Esophagus squamous epithelium (tissue), 5 donors: ENCODE measurements around the gene ULK4. TPM values are rescaled to one million over a fixed set of nuclear protein-coding genes. Genes with fewer than 3 reads are reported as not detected.

Source experiments
- DNase-seq: peaks from one replicate; lab custom pipeline; 2025; lab: John Stamatoyannopoulos, UW
- H3K27ac ChIP-seq, 4 donors: fragments of 200-600 bp; sonication (generic); one replicate each; pipeline ENCODE4 v1.5.1; 2016 to 2019; ENCODE audit warnings: mild to moderate bottlenecking in 1 of 4
- H3K27me3 ChIP-seq, 4 donors: fragments of 200-600 bp; sonication (generic); 1 replicate in 3 of 4; 2 replicates in 1 of 4; pipeline versions ENCODE4 v1.5.1 to v1.6.0; 2017 to 2021; ENCODE audit warnings: antibody characterized with exemption in 1 of 4
- H3K36me3 ChIP-seq, 3 donors: fragments of 200-600 bp; sonication (generic); one replicate each; pipeline ENCODE4 v1.5.1; 2016 to 2019
- H3K4me1 ChIP-seq, 3 donors: fragments of 200-600 bp; sonication (generic); one replicate each; pipeline ENCODE4 v1.5.1; 2017 to 2019
- H3K4me3 ChIP-seq, 4 donors: fragments of 200-600 bp; sonication (generic); 1 replicate in 3 of 4; 2 replicates in 1 of 4; pipeline ENCODE4 v1.5.1; 2016 to 2019; ENCODE audit warnings: mild to moderate bottlenecking in 2 of 4, moderate library complexity in 1 of 4
- H3K9me3 ChIP-seq, 3 donors: fragments of 200-600 bp; sonication (generic); one replicate each; pipeline ENCODE4 v1.5.1; 2016 to 2019
- POLR2A ChIP-seq, 4 donors: fragments of 450-650 bp; IDR thresholded peaks; one replicate each; pipeline ENCODE4 v1.6.1; 2017; ENCODE audit warnings: antibody characterized with exemption in 4 of 4, mild to moderate bottlenecking in 4 of 4, moderate library complexity in 3 of 4
- WGBS, 2 donors: methylation state at CpG; one replicate each; pipeline ENCODE4 v1.1.5; 2018; 5-methylcytosine and 5-hydroxymethylcytosine counted together
- intact Hi-C: fragments of 100-400 bp; cut with DNase I; formaldehyde crosslinking; loops from one replicate; pipeline ENCODE4 v1.15.0; 2022
- total RNA-seq, 4 donors: library from RNA; depleted of rRNA; stranded (reverse); fragments of >200 nt; gene quantifications; one replicate each; pipeline ENCODE4 v1.1.0, GENCODE V29; 2016
- TF ChIP-seq, protein P1 (sequence below), 6 experiments: fragments of 450-650 bp in 4 of 6; fragments of 200-600 bp in 2 of 6; sonication (generic) in 2 of 6; IDR thresholded peaks; one replicate each; pipeline ENCODE4 v1.5.1; 2016 to 2019; ENCODE audit warnings: antibody characterized with exemption in 6 of 6, mild to moderate bottlenecking in 4 of 6, moderate library complexity in 4 of 6
- donor health status: DM: yes; HTN: yes; CAD: no.

The ULK4 gene
- total RNA-seq, 4 donors from 2014 or later, result 2.2 to 11.4 (median 7.9) TPM

DNA sequence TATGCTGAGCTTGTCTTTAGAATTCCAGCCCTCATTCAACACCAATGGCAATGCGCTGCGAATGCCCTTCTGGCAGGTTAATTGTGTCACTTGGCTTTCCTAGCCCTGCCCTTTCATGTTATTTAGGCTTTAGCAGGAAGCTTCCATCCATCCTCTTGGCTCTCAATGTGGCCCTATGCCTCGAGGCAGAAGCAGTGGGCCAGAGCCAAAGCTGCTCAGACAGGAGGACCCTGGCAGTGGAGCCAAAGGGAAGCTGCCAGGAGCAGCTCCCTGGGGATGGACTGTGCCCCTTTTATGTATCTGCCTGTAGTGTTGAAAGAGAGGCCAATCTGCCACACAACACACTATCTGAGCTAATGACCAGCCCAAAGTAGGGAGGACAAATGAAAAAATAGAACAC, 386.2 kb downstream of the ULK4 start:
- Histone ChIP-seq H3K27me3 (no peaks in the 10 kb centered on the region), H3K9me3 (no peaks in the 10 kb centered on the region)
- intact Hi-C loops, result no loop called here

DNA sequence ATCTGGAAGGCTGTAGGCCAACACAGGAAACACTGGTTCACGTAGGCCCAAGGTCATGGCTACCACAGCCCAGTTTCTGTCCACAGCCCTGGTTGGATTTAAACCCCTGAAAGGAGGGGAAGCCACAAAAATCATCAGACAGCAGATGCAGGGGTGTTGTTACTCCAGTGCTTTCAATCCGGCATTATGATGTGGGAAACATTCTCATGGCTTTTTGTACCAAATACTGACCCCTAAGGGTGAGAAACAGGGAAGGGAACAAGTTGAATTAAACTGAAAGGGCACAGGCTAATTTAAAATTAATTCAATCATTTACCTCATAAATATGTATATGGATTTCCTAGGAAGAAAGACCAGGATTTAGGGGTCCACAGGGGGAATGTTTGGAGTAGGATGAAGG, 387.0 kb downstream of the ULK4 start:
- Histone ChIP-seq H3K27me3 (no peaks in the 10 kb centered on the region), H3K9me3 (no peaks in the 10 kb centered on the region), H3K4me3 (no peak overlapping the region), H3K36me3 (no peaks in the 10 kb centered on the region), H3K4me1 (peaks cover 0 to 12% (median 0%) of the 10 kb centered on the region in 3 donors), H3K27ac (no peak overlapping the region)
- intact Hi-C loops, result no loop called here
- no peak for DNase-seq
- WGBS, 2 donors, result 67 to 88% methylated on average over 1 to 2 of the region's 2 CpGs
- TF ChIP-seq, protein P1, sequence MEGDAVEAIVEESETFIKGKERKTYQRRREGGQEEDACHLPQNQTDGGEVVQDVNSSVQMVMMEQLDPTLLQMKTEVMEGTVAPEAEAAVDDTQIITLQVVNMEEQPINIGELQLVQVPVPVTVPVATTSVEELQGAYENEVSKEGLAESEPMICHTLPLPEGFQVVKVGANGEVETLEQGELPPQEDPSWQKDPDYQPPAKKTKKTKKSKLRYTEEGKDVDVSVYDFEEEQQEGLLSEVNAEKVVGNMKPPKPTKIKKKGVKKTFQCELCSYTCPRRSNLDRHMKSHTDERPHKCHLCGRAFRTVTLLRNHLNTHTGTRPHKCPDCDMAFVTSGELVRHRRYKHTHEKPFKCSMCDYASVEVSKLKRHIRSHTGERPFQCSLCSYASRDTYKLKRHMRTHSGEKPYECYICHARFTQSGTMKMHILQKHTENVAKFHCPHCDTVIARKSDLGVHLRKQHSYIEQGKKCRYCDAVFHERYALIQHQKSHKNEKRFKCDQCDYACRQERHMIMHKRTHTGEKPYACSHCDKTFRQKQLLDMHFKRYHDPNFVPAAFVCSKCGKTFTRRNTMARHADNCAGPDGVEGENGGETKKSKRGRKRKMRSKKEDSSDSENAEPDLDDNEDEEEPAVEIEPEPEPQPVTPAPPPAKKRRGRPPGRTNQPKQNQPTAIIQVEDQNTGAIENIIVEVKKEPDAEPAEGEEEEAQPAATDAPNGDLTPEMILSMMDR (IDR thresholded peaks at IDR 0.05), result peak in 1 of 6 experiments; percentile 3
- TF ChIP-seq POLR2A (IDR thresholded peaks at IDR 0.05), result no peak

More for the DNA sequence above, 386.2 kb downstream of the ULK4 start:
- Histone ChIP-seq H3K36me3 (no peaks in the 10 kb centered on the region), H3K4me1 (peaks cover 0 to 12% (median 0%) of the 10 kb centered on the region in 3 donors), H3K4me3 (no peak overlapping the region), H3K27ac (no peak overlapping the region)
- no peak for DNase-seq
- WGBS, 2 donors, result 8 to 32% methylated on average over 2 to 3 of the region's 3 CpGs
- TF ChIP-seq POLR2A (IDR thresholded peaks at IDR 0.05), result no peak
- TF ChIP-seq, protein P1 (IDR thresholded peaks at IDR 0.05), result no peak

DNA sequence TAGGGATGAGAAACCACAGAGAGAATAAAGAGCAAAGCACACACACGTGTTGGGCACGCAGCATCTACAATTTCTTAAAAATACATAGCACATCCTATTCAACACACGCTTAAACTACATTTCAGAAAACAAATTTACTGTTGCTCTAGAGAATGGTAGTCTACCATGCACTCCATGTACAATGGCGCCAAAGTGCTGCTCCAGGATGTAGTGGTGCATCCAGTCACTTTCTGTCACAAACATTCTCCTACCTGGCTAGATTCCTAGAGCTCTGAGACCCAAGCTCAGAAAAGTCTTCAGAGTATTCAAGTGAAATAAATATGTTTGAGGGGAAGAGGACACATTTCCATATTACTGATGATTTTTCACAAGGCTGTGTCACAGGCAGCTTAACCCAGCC, 388.3 kb downstream of the ULK4 start:
- Histone ChIP-seq H3K4me1 (peaks cover 0 to 12% (median 0%) of the 10 kb centered on the region in 3 donors), H3K9me3 (no peaks in the 10 kb centered on the region), H3K27me3 (no peaks in the 10 kb centered on the region), H3K4me3 (no peak overlapping the region), H3K36me3 (no peaks in the 10 kb centered on the region), H3K27ac (no peak overlapping the region)
- intact Hi-C loops, result no loop called here
- no peak for DNase-seq
- TF ChIP-seq, protein P1 (IDR thresholded peaks at IDR 0.05), result no peak
- no peak for TF ChIP-seq POLR2A (IDR thresholded peaks at IDR 0.05)
- 87 to 93% methylated on average over 4 of the region's 4 CpGs for WGBS, 2 donors

DNA sequence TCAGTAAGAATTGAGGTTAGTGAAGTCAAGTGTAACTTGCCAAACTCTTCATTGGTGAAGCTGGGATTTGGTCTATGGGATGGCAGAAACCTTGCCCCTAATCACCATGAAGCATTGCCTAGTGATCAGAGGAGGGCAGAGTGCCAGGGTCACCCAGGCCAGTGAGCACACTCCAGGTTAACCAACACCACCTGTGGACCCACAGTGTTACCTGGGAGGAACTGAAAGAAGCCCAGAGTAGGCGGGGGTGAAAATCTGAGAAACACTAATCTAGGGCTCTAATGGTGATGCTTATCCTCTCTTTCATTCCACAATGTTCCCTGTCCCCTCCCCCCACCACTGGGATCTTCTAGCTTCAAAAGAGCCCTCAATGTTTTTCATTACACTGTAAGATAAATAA, 389.8 kb downstream of the ULK4 start:
- Histone ChIP-seq H3K27me3 (no peaks in the 10 kb centered on the region), H3K4me3 (no peak overlapping the region), H3K36me3 (no peaks in the 10 kb centered on the region), H3K4me1 (peaks cover 0 to 12% (median 0%) of the 10 kb centered on the region in 3 donors), H3K27ac (no peak overlapping the region), H3K9me3 (no peaks in the 10 kb centered on the region)
- intact Hi-C loops, result no loop called here
- no peak for TF ChIP-seq POLR2A (IDR thresholded peaks at IDR 0.05)
- TF ChIP-seq, protein P1 (IDR thresholded peaks at IDR 0.05), result no peak
- 86 to 90% methylated on average over 1 of the region's 1 CpG for WGBS, 2 donors
- DNase-seq, result no peak

DNA sequence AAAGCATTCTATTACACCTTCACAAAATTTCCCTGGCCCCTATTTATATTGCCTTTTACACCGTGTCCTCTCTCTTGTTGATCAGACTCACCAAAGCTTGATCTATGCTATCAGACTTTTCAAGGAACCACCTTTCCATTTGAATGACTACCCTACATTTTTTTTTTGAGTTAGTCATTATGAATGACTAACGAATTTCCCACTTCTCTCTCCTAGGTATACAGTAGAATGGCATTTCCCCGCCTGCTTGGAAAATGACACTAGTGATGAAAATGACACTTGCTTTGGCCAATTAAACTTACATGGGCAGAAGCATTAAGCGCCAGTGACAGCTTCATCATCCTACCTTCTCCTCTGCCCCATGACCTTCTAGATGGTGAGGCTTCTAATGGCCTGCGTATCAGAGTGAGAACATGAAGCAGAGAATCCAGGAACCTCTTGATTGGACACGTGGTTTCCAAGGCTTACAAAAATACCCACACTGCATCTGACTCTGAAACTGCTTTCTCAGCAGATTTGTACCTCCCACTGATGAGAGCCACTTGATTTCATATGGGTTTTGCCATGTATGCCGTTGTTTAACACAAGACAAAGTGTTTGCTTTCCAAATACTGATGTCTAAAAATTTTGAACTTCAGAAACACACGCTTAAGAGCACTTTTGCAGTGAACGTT, 392.1 kb downstream of the ULK4 start:
- Histone ChIP-seq H3K9me3 (no peaks in the 10 kb centered on the region), H3K27me3 (no peaks in the 10 kb centered on the region), H3K27ac (no peak overlapping the region), H3K4me1 (peaks cover 0 to under 1% (median 0%) of the 10 kb centered on the region in 3 donors), H3K36me3 (no peaks in the 10 kb centered on the region), H3K4me3 (no peak overlapping the region)
- intact Hi-C loops, result no loop called here
- TF ChIP-seq, protein P1 (IDR thresholded peaks at IDR 0.05), result no peak
- no peak for TF ChIP-seq POLR2A (IDR thresholded peaks at IDR 0.05)
- no peak for DNase-seq
- WGBS, 2 donors, result 80 to 83% methylated on average over 9 of the region's 9 CpGs
